ENCODE measurements around the gene TBC1D22A. TPM values are rescaled to one million over a fixed set of nuclear protein-coding genes. Genes with fewer than 3 reads are reported as not detected.

Gene TBC1D22A
- total RNA-seq, 1 experiment from 2014 or later: 20.9 TPM

DNA sequence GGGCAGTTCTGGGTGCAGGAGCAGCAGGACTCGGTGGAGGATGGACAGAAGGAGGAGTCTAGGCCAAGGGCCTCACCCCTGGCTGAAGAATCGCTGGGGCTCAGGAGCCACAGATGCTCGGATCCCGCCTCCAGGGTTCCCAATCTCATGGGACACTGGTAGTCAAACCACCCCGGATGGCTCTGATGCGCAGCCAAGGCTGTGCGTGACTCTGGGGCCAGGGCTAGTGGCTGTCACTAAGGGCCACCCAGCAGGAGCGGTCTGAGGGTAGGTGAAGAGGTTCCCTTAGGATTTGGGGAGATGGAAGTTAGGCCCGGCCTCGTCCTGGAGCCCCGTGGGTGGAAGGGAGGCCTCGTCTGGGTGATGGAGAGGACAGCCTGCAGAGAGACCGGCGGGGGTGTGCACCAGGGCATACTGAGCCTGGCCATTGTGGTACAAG lies 300.6 kb downstream of the TBC1D22A start:
- TF ChIP-seq CEBPB (IDR thresholded peaks at IDR 0.05; ENCODE audit: low read depth) (no peak), EZH2 (IDR thresholded peaks at IDR 0.05) (no peak), ZFX (IDR thresholded peaks at IDR 0.05) (no peak), POLR2A (IDR thresholded peaks at IDR 0.05; ENCODE audit: borderline replicate concordance, extremely low read depth, insufficient read depth, insufficient read length) (no peak), YY1 (IDR thresholded peaks at IDR 0.05; ENCODE audit: extremely low read depth, insufficient replicate concordance, low read depth, low read length) (no peak), RAD21 (IDR thresholded peaks at IDR 0.05; ENCODE audit: low read depth) (no peak), ZNF274 (IDR thresholded peaks at IDR 0.05; ENCODE audit: low read depth, low read length) (no peak), CBX3 (IDR thresholded peaks at IDR 0.05; ENCODE audit: low read depth) (no peak), EGR1 (IDR thresholded peaks at IDR 0.05; ENCODE audit: low read depth) (no peak), JUND (IDR thresholded peaks at IDR 0.05) (no peak), ELF1 (IDR thresholded peaks at IDR 0.05; ENCODE audit: borderline replicate concordance, low read depth) (no peak), TCF7L2 (IDR thresholded peaks at IDR 0.05; ENCODE audit: borderline replicate concordance, extremely low read depth, insufficient read depth, insufficient read length) (no peak), ATF3 (IDR thresholded peaks at IDR 0.05) (no peak), CTCF (IDR thresholded peaks at IDR 0.05 in 2 of 3, conservative IDR thresholded peaks at IDR 0.05 in 1 of 3; ENCODE audit: borderline replicate concordance in 1 of 3, insufficient read depth in 1 of 3, low read depth in 2 of 3, low read length in 2 of 3) (no peak), POLR2AphosphoS5 (IDR thresholded peaks at IDR 0.05; ENCODE audit: low read depth, low read length) (no peak), MAX (IDR thresholded peaks at IDR 0.05) (no peak), SRF (IDR thresholded peaks at IDR 0.05; ENCODE audit: low read depth) (no peak), EZH2phosphoT487 (IDR thresholded peaks at IDR 0.05; ENCODE audit: borderline replicate concordance) (no peak)
- TF ChIP-seq, protein P1, sequence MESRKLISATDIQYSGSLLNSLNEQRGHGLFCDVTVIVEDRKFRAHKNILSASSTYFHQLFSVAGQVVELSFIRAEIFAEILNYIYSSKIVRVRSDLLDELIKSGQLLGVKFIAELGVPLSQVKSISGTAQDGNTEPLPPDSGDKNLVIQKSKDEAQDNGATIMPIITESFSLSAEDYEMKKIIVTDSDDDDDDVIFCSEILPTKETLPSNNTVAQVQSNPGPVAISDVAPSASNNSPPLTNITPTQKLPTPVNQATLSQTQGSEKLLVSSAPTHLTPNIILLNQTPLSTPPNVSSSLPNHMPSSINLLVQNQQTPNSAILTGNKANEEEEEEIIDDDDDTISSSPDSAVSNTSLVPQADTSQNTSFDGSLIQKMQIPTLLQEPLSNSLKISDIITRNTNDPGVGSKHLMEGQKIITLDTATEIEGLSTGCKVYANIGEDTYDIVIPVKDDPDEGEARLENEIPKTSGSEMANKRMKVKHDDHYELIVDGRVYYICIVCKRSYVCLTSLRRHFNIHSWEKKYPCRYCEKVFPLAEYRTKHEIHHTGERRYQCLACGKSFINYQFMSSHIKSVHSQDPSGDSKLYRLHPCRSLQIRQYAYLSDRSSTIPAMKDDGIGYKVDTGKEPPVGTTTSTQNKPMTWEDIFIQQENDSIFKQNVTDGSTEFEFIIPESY (IDR thresholded peaks at IDR 0.05; ENCODE audit: extremely low read depth, insufficient replicate concordance, low read length): no peak
- Histone ChIP-seq H2AFZ (ENCODE audit: low read depth, low read length, poor library complexity, severe bottlenecking) (no peak overlapping the region), H3K4me3 (replicated peaks in 1 of 2; ENCODE audit: low read depth in 1 of 2, low read length in 2 of 2) (no peak overlapping the region), H3K27ac (ENCODE audit: low read depth, low read length) (no peak overlapping the region), H3K9me2 (ENCODE audit: insufficient read depth) (no peaks in the 10 kb centered on the region), H3K27me3 (ENCODE audit: insufficient read depth, low read length) (no peaks in the 10 kb centered on the region), H3K36me3 (ENCODE audit: control insufficient read depth in 1 of 2, insufficient read depth in 2 of 2, low read length in 2 of 2) (no peaks in the 10 kb centered on the region), H3K9me3 (ENCODE audit: control insufficient read depth in 1 of 2, insufficient read depth in 1 of 2, low read depth in 1 of 2, low read length in 2 of 2) (no peaks in the 10 kb centered on the region), H3K4me2 (ENCODE audit: low read length) (no peak overlapping the region), H3K4me1 (ENCODE audit: control insufficient read depth in 1 of 2, insufficient read depth in 2 of 2, low read length in 2 of 2) (no peaks in the 10 kb centered on the region), H4K20me1 (ENCODE audit: insufficient read depth) (no peaks in the 10 kb centered on the region), H3K79me2 (ENCODE audit: insufficient read depth, low read length) (no peaks in the 10 kb centered on the region), H3K9ac (ENCODE audit: low read length) (no peak overlapping the region)
- no TSS peak for BruUV-seq (replicated peaks)
- DNase-seq (ENCODE audit: low read depth, low spot score): no peak
- intact Hi-C loops (cut with micrococcal nuclease): no loop called here
- ChIA-PET CTCF (no interaction called here), RAD21 (ENCODE audit: low non-redundant PET in 1 of 2, low total read pairs in 2 of 2, uncharacterized antibody in 2 of 2, unreplicated experiment in 2 of 2) (no interaction called here), POLR2A (no interaction called here)
- ATAC-seq: no peak
